ENCODE data around the gene MRPL38.

DNA sequence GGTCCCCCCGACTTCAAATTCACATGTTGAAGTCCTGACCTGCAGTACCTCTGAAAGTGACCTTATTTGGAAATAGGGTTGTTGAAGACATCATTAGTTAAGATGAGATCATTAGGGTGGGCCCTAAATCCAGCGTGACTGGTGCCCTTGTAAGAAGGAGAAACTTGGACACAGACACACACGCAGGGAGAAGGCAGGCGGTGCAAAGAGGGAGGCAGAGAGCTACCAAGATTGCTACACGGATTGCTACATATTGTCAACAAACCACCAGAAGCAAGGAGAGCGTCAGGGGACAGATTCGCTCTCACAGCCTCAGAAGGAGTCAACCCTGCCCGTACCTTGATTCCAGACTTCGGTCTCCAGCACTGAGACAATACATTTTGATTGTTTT lies 42.8 kb downstream of the MRPL38 start:
- TF ChIP-seq, protein P1, sequence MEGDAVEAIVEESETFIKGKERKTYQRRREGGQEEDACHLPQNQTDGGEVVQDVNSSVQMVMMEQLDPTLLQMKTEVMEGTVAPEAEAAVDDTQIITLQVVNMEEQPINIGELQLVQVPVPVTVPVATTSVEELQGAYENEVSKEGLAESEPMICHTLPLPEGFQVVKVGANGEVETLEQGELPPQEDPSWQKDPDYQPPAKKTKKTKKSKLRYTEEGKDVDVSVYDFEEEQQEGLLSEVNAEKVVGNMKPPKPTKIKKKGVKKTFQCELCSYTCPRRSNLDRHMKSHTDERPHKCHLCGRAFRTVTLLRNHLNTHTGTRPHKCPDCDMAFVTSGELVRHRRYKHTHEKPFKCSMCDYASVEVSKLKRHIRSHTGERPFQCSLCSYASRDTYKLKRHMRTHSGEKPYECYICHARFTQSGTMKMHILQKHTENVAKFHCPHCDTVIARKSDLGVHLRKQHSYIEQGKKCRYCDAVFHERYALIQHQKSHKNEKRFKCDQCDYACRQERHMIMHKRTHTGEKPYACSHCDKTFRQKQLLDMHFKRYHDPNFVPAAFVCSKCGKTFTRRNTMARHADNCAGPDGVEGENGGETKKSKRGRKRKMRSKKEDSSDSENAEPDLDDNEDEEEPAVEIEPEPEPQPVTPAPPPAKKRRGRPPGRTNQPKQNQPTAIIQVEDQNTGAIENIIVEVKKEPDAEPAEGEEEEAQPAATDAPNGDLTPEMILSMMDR (IDR thresholded peaks at IDR 0.05; ENCODE audit: insufficient read depth, low read length), result no peak
- TF ChIP-seq GABPA (IDR thresholded peaks at IDR 0.05; ENCODE audit: low read depth), result no peak
- TF ChIP-seq, protein P2, sequence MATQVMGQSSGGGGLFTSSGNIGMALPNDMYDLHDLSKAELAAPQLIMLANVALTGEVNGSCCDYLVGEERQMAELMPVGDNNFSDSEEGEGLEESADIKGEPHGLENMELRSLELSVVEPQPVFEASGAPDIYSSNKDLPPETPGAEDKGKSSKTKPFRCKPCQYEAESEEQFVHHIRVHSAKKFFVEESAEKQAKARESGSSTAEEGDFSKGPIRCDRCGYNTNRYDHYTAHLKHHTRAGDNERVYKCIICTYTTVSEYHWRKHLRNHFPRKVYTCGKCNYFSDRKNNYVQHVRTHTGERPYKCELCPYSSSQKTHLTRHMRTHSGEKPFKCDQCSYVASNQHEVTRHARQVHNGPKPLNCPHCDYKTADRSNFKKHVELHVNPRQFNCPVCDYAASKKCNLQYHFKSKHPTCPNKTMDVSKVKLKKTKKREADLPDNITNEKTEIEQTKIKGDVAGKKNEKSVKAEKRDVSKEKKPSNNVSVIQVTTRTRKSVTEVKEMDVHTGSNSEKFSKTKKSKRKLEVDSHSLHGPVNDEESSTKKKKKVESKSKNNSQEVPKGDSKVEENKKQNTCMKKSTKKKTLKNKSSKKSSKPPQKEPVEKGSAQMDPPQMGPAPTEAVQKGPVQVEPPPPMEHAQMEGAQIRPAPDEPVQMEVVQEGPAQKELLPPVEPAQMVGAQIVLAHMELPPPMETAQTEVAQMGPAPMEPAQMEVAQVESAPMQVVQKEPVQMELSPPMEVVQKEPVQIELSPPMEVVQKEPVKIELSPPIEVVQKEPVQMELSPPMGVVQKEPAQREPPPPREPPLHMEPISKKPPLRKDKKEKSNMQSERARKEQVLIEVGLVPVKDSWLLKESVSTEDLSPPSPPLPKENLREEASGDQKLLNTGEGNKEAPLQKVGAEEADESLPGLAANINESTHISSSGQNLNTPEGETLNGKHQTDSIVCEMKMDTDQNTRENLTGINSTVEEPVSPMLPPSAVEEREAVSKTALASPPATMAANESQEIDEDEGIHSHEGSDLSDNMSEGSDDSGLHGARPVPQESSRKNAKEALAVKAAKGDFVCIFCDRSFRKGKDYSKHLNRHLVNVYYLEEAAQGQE (IDR thresholded peaks at IDR 0.05; ENCODE audit: insufficient replicate concordance, low read depth), result no peak
